Measurements from ENCODE around the gene CDKN2A.
A peak's percentile ranks its signal among the peaks of the same experiment; 100 is the strongest.

The CDKN2A gene

DNA sequence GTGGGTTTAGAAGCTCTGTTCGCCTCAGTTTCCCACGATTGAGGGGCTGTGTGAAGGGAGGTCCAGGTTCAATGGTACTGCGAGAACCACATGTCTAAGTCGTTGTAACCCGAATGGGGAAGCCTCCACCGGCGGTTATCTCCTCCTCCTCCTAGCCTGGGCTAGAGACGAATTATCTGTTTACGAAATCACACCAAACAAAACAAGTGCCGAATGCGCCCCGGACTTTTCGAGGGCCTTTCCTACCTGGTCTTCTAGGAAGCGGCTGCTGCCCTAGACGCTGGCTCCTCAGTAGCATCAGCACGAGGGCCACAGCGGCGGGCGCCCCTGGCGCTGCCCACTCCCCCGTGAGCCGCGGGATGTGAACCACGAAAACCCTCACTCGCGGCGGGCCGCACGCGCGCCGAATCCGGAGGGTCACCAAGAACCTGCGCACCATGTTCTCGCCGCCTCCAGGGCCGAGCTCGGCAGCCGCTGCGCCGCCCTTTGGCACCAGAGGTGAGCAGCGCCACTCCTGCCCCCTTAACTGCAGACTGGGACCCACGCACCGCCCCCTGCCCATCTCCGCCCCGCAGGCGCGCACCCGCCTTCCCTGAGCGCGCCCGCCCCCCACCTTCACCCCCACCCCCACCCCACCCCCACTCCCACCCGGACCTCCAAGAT lies at the start of gene CDKN2A:
CDKN2A (minus strand) TSS at position 500 of the 663 bp plus-strand sequence.
- in situ Hi-C loops (cut with HindIII; ENCODE audit: low sequenced_read_pairs) = no loop called here
- DNase-seq (ENCODE audit: low read depth) = no peak
- TF ChIP-seq, protein P1, sequence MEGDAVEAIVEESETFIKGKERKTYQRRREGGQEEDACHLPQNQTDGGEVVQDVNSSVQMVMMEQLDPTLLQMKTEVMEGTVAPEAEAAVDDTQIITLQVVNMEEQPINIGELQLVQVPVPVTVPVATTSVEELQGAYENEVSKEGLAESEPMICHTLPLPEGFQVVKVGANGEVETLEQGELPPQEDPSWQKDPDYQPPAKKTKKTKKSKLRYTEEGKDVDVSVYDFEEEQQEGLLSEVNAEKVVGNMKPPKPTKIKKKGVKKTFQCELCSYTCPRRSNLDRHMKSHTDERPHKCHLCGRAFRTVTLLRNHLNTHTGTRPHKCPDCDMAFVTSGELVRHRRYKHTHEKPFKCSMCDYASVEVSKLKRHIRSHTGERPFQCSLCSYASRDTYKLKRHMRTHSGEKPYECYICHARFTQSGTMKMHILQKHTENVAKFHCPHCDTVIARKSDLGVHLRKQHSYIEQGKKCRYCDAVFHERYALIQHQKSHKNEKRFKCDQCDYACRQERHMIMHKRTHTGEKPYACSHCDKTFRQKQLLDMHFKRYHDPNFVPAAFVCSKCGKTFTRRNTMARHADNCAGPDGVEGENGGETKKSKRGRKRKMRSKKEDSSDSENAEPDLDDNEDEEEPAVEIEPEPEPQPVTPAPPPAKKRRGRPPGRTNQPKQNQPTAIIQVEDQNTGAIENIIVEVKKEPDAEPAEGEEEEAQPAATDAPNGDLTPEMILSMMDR (IDR thresholded peaks at IDR 0.05; ENCODE audit: low read depth, low read length, missing control alignments) = no peak
- peak within 1 kb of the TSS; percentile 78 for H3K4me3 ChIP-seq (ENCODE audit: low read depth, low read length)

DNA sequence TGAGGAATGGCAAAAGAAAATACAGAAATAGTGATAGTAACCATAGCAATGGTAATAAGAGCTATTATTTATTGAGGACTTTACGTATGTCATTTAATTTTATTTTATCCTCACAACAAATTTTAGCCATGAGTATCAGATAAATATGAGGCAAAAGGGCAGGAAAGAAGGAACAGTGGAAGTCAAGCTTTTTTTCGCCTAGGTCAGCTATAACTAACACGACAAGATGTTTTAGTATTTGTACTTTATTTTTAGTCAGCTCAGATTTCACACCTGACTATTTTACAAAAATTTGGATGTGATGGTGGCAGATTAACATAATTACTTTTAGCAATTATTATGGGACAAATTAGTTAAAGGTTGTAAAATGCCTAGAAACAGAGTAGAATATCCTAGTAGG lies 49.7 kb upstream of the CDKN2A start:
- in situ Hi-C loops (cut with HindIII; ENCODE audit: low sequenced_read_pairs) = loop anchor here (25.0 kb wide), 1 partner anchor 193 kb away; no protein-coding TSS in a partner anchor
- no peak overlapping the region for H3K4me3 ChIP-seq (ENCODE audit: low read depth, low read length)
- TF ChIP-seq, protein P1 (IDR thresholded peaks at IDR 0.05; ENCODE audit: low read depth, low read length, missing control alignments) = no peak
- no peak for DNase-seq (ENCODE audit: low read depth)

DNA sequence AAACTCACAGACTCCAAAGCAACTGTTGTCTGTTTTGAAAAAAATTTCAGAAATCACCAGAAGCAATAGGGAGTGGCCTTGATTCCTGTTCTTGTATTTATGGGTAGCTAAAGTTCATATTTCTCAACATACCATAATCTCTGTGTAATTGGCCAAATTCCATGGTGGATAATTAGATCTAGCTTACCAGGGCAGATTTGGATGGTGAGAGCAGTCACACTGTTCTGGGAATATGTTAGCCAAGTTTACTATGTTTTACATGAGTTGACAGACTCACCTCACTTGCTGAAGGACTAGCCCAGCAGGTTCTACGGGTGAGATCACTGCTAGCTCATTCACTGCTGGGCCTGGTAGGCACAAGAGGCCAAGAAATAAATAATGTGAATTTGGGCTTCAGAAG lies 47.6 kb upstream of the CDKN2A start:
- TF ChIP-seq, protein P1 (IDR thresholded peaks at IDR 0.05; ENCODE audit: low read depth, low read length, missing control alignments) = no peak

DNA sequence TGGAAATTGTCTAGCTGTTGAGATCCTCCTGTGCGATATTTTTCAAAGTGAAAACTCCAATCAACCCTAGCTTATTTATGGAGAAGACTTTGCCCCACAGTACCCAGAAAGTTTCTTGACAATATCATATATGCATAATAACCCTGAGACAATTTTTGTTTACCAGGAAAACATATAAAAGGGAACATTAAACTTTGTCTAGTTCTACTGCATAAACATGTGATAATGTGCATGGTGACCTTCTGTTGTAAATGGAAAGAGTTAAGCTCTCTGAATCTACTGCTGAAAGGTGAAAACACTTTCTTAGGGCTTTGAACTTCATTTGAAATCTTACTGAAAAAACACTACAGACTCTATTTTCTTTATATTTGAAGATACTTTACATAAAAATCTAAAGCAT lies 47.2 kb upstream of the CDKN2A start:
- no peak for DNase-seq (ENCODE audit: low read depth)
- H3K4me3 ChIP-seq (ENCODE audit: low read depth, low read length) = no peak overlapping the region
- TF ChIP-seq, protein P1 (IDR thresholded peaks at IDR 0.05; ENCODE audit: low read depth, low read length, missing control alignments) = no peak
- in situ Hi-C loops (cut with HindIII; ENCODE audit: low sequenced_read_pairs) = loop anchor here (25.0 kb wide), 1 partner anchor 196 kb away; no protein-coding TSS in a partner anchor

More for the DNA sequence above, 47.6 kb upstream of the CDKN2A start:
- H3K4me3 ChIP-seq (ENCODE audit: low read depth, low read length) = no peak overlapping the region
- DNase-seq (ENCODE audit: low read depth) = no peak
- in situ Hi-C loops (cut with HindIII; ENCODE audit: low sequenced_read_pairs) = loop anchor here (25.0 kb wide), 1 partner anchor 196 kb away; no protein-coding TSS in a partner anchor

DNA sequence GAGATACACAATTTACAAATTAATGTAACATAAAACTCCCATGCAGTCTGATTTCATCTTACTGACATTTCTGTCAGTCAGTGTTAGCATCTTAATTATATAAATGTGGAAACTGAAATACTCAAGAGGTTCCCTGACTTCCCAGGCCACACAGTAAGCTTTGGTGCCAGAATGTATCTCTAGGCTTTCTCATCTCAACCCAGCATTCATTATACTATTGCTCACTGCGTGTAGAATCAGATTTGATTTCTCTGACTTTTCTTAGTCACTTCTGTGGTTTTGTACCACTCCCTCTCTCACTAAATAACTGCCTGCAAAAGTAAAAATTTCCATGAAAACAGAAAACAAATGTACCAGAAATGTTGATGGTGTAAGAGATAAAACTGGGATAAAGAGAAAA lies 46.6 kb upstream of the CDKN2A start:
- H3K4me3 ChIP-seq (ENCODE audit: low read depth, low read length) = no peak overlapping the region
- in situ Hi-C loops (cut with HindIII; ENCODE audit: low sequenced_read_pairs) = loop anchor here (25.0 kb wide), 1 partner anchor 197 kb away; no protein-coding TSS in a partner anchor
- TF ChIP-seq, protein P1 (IDR thresholded peaks at IDR 0.05; ENCODE audit: low read depth, low read length, missing control alignments) = no peak
- no peak for DNase-seq (ENCODE audit: low read depth)

DNA sequence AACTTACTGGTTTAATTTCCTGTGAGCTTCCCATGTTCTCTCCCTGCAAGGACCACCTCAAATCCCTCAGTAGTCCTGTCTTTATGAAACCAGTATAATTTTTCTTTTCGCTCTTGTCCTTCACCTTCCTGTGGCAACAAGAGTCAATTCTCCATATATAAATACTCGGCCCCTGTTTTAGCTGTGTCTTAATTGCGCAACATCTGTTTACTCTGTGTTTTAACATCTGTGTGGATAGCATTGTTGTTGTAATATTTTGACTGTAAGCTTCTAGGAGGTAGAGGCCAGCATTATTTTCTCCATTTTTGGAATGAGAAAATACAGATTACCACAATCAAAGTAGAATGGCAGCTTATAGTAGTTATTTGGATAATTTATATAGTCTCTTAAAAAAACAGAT lies 45.1 kb upstream of the CDKN2A start:
- no peak for DNase-seq (ENCODE audit: low read depth)
- in situ Hi-C loops (cut with HindIII; ENCODE audit: low sequenced_read_pairs) = loop anchor here (25.0 kb wide), 1 partner anchor 198 kb away; no protein-coding TSS in a partner anchor
- H3K4me3 ChIP-seq (ENCODE audit: low read depth, low read length) = no peak overlapping the region
- TF ChIP-seq, protein P1 (IDR thresholded peaks at IDR 0.05; ENCODE audit: low read depth, low read length, missing control alignments) = no peak
